ENCODE measurements around the gene ZNF22. TPM values are rescaled to one million over a fixed set of nuclear protein-coding genes. Genes with fewer than 3 reads are reported as not detected.

ZNF22 gene
- total RNA-seq, 1 donor from 2014 or later: 1.6 TPM

DNA sequence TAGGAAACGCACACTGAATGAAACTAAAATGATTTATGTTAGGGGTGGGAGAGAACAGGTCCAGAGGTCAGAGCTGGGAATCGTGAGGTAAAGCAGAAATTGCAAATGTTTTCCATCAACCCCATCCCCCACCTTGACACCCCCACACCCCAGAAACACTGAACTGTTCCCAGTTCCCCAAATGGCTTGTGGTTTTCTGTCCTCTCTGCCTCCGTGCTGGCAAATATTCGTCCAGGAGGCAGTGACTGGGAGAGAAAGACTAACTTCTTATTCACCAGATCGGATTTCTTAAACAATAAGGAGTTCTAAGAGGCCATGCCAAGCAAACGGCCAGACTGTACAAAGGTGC is 41.9 kb upstream of the ZNF22 start:
- H3K4me3 ChIP-seq: peak overlapping the region; percentile 78 to 93
- no peaks in the 10 kb centered on the region for H3K27me3 ChIP-seq
- peaks cover 7 to 34% of the 10 kb centered on the region in 2 donors for H3K4me1 ChIP-seq
- H3K27ac ChIP-seq: peak overlapping the region; percentile 86 to 90
- no peak for DNase-seq (ENCODE audit: low spot score in 2 of 2)
- no peaks in the 10 kb centered on the region for H3K9me3 ChIP-seq
- intact Hi-C loops (cut with DNase I): loop anchor here (1.0 to 5.0 kb wide), 4 partner anchors 16 to 82 kb away; no protein-coding TSS in a partner anchor
- TF ChIP-seq, protein P1, sequence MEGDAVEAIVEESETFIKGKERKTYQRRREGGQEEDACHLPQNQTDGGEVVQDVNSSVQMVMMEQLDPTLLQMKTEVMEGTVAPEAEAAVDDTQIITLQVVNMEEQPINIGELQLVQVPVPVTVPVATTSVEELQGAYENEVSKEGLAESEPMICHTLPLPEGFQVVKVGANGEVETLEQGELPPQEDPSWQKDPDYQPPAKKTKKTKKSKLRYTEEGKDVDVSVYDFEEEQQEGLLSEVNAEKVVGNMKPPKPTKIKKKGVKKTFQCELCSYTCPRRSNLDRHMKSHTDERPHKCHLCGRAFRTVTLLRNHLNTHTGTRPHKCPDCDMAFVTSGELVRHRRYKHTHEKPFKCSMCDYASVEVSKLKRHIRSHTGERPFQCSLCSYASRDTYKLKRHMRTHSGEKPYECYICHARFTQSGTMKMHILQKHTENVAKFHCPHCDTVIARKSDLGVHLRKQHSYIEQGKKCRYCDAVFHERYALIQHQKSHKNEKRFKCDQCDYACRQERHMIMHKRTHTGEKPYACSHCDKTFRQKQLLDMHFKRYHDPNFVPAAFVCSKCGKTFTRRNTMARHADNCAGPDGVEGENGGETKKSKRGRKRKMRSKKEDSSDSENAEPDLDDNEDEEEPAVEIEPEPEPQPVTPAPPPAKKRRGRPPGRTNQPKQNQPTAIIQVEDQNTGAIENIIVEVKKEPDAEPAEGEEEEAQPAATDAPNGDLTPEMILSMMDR (IDR thresholded peaks at IDR 0.05): no peak
- H3K36me3 ChIP-seq: peaks cover 0 to 4% of the 10 kb centered on the region in 2 donors

DNA sequence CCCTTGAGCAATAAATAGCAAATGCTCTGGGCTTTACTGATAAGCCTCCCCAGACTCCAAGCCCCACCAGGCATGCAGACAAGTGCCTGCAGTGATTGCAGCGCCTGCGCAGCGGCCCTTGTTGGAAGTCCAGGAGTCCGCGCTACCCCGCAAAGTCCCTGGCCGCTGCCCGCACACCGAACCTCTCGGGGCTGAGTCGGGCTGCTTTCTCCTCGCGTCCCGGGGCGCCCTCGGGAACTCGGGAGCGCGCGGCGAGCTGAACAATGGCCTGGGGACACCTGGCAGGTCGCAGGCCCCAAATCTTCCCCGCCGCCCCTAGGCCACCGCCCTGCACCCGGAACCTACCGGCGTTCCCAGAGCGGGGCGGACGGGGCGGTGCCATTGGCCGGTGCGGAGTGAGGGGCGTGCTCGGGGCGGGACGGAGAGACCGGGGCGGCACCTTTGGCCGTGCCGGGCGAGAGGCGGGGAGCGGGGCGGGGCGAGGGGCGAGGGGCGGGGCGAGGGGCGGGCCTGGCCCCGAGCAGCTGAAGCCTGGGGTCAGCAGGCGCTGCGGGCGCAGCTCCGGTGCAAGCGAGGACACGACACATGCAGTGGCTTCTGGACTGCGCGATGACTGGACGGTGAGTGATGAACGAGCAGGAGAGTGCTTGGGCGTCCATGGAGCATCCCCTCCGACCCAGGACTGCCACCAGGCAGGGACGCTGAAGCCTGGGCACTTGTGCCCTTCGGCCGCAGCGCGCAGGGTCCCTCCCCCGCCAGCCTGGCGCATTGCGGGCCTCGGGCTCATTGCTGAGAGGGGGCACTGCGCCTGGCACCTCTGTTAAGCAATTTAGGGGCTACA is 41.3 kb upstream of the ZNF22 start, which contains the start of gene RASSF4:
TSS of gene RASSF4 (plus strand) at position 556 of the 841 bp plus-strand sequence. CDS start 10,401 bp downstream, outside the sequence.
- Histone ChIP-seq H3K36me3 (peaks cover 0 to 2% of the 10 kb centered on the region in 2 donors), H3K4me3 (peak within 1 kb of the TSS; percentile 78 to 93), H3K27me3 (no peaks in the 10 kb centered on the region), H3K4me1 (peaks cover 13 to 40% of the 10 kb centered on the region in 2 donors), H3K27ac (peak within 1 kb of the TSS; percentile 86 to 90), H3K9me3 (no peaks in the 10 kb centered on the region)
- intact Hi-C loops (cut with DNase I): loop anchor here (1.0 to 5.0 kb wide), 4 partner anchors 16 to 82 kb away; no protein-coding TSS in a partner anchor
- TF ChIP-seq, protein P1 (IDR thresholded peaks at IDR 0.05): peak in 1 of 3 experiments; percentile 15
- peak in 1 of 2 donors; percentile 95 for DNase-seq (ENCODE audit: low spot score in 2 of 2)

GRCh38 chr10:44960088-44960460 is 40.6 kb upstream of the ZNF22 start:
- Histone ChIP-seq H3K4me3 (peak overlapping the region; percentile 78 to 93), H3K27ac (peak overlapping the region; percentile 46 to 90), H3K4me1 (peaks cover 18 to 44% of the 10 kb centered on the region in 2 donors)

DNA sequence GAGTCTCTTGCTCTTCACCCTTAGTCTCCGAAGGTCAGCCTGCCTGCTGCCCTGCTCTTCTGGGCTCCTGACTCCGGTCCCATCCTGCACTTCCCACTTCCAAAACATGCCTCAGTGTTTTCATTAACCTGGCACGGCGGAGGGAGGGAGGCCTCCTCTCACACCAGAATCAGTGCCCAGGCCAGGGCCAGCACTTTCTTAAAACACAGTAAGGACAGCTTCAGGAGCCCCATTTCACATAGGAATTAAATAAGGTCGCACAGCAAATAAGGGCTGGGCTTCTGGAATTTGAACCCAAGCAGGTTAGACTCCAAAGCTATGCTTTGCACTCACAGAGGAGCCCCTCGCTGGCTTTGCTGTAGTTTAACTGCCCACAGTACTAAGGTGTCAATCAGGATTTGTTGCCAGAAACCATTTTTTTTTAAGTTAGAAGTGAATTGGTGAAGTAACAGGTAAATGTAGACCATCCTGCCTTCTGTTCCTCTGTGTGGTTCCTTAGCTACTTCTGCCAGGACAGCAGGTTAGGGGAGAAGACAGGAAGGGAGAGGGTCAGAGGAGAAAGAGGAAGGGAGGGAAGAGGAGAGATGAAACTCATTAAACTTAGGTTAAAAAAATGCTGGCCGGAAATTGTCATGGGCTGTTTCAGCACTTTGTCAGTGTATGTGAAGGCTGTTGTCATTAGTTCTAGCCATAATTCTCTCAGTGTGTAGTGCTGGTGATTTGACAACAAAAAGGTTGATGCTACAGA is 40.1 kb upstream of the ZNF22 start:
- Histone ChIP-seq H3K4me1 (peaks cover 18 to 44% of the 10 kb centered on the region in 2 donors), H3K9me3 (no peaks in the 10 kb centered on the region), H3K27me3 (no peaks in the 10 kb centered on the region), H3K27ac (peak overlapping the region in 1 of 2 donors; percentile 90), H3K4me3 (peak overlapping the region; percentile 78 to 93), H3K36me3 (no peaks in the 10 kb centered on the region)
- TF ChIP-seq, protein P1 (IDR thresholded peaks at IDR 0.05): no peak
- DNase-seq (ENCODE audit: low spot score in 2 of 2): no peak
- intact Hi-C loops (cut with DNase I): no loop called here

More at GRCh38 chr10:44960088-44960460, 40.6 kb upstream of the ZNF22 start:
- TF ChIP-seq, protein P1 (IDR thresholded peaks at IDR 0.05): no peak
- intact Hi-C loops (cut with DNase I): no loop called here
- Histone ChIP-seq H3K36me3 (no peaks in the 10 kb centered on the region), H3K9me3 (no peaks in the 10 kb centered on the region), H3K27me3 (no peaks in the 10 kb centered on the region)
- no peak for DNase-seq (ENCODE audit: low spot score in 2 of 2)

DNA sequence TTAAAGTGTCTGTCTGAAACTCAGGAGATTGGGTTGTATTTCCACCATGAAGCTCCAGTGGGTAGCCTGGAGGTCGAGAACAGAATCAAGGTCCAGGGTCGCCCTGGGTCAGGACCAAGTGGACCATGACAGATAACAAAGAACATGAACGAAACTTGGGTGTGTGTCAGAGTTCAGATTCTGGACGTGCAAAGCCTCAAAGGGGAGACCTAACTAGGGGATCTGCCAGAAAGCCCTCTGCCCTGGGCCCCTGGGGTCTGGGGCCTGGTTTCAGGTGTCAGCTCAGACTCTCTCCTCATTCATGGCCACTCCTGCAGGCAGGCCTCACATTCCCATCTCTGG is 39.5 kb upstream of the ZNF22 start:
- Histone ChIP-seq H3K9me3 (no peaks in the 10 kb centered on the region), H3K36me3 (no peaks in the 10 kb centered on the region), H3K4me3 (peak overlapping the region in 1 of 2 donors; percentile 93), H3K27me3 (no peaks in the 10 kb centered on the region), H3K27ac (peak overlapping the region in 1 of 2 donors; percentile 90), H3K4me1 (peaks cover 18 to 44% of the 10 kb centered on the region in 2 donors)
- intact Hi-C loops (cut with DNase I): no loop called here
- no peak for DNase-seq (ENCODE audit: low spot score in 2 of 2)
- TF ChIP-seq, protein P1 (IDR thresholded peaks at IDR 0.05): no peak
